NCI-H510A treated with DMSO at 0.1 percent for 48 hours (cell line): ENCODE data around the gene KCNA10.

Source experiments
- DNase-seq: peaks from one replicate; lab custom pipeline; 2025; lab: John Stamatoyannopoulos, UW

KCNA10 gene

GRCh38 chr1:110498270-110498669 is 20.7 kb downstream of the KCNA10 start:
- peak; percentile 11 for DNase-seq

- DNase-seq, result peak; percentile 86
Measured at GRCh38 chr1:110495926-110496600, 22.9 kb downstream of the KCNA10 start.

GRCh38 chr1:110494522-110495406 is 24.2 kb downstream of the KCNA10 start:
- no peak for DNase-seq

GRCh38 chr1:110494036-110494435 is 24.9 kb downstream of the KCNA10 start:
- no peak for DNase-seq

- DNase-seq, result no peak
Measured at GRCh38 chr1:110493059-110493699, 25.8 kb downstream of the KCNA10 start.

DNA sequence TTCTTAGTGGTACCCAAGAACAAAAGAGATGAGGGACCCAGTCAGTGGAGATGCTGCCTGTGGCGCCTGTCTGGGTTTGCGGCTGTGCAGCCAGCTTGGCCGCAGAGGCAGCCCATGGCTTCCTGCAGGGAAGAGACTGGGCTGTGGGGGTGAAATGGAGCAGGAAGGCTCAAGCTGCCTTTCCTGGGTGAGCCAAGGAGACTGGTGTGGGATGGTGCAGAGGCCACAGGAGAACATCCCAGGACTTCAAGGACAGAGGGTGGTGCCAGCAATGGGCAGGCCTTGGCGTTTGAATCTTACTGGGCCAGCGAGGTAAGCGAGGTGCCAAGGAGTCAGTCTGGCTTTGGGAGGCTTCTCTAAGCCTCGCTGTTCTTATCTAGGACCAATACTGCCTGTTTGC is 26.4 kb downstream of the KCNA10 start:
- DNase-seq, result no peak

DNA sequence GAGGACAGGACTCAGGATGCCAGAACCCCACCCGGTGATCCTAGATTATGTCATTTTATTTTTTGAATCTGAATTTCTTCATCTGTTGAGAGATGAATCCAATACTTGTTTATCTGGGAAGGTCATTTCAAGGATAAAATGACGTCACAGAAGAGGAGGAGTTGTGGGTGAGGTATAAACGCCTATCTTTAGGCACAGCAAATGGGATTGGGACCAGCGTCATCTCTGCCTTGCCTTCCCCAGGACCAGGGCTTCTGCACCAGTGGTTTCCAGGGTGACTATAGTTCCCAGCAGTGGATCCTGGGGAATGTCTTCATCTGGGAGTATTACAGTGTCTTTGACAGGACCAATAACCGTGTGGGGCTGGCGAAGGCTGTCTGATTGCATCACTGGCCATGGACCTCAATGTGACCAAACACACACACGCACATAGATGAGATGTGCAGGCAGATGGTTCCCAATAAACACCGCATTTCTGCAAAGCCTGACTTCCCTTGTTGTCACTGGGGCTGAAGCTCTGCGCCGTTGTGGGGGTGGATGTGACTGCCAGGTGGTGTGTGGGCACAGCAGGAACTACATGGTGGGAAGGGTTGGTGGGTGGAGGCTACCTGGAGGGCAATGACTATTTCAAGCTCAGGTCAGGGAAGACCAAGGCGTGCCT is 28.1 kb downstream of the KCNA10 start:
- DNase-seq, result no peak

DNA sequence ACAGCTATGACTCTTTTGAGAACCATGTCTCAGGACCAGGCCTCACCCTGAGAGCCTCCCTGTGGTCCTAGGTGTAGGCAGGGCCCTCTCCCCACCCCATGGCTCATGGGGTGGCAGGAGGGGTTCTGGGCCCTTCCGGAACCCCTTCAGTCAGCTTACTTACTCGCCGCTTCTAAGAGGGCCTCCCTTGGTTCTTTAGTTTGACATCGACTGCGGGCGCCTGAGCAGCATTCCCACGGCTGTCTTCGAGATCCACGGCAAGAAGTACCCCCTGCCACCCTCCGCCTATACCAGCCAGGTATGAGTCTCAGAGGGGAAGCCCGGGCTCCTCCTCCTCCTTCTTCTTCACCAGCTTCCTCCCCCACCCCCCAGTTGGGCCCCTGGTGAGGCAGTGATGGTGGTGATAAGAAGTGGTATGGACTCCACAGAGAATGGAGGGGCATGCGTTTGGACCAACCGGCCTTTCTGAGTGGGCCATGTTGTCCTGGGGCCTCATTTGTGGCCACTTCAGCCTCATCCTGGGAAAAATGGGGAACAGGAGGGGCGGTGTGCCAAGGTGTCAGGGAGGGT is 28.9 kb downstream of the KCNA10 start:
- no peak for DNase-seq

GRCh38 chr1:110489406-110489805 is 29.6 kb downstream of the KCNA10 start:
- no peak for DNase-seq

DNA sequence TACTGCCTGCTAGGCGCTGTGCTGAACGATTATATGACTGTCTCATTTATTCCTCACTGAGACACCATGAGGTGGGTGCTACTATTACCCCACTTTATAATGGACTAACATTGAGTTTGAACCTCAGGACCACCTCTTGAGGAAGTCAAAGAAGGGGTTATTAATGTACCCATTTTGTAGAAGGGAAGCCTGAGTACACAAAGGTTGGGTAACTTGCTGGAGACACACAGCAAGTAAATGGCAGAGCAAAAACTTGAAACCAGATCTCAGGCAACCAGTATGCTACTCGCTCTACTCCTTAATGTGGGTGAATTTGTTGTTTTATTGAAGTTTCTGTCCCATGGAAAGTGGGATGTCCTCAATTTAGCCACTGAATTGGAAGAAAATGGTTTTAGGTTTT is 30.1 kb downstream of the KCNA10 start:
- no peak for DNase-seq

DNA sequence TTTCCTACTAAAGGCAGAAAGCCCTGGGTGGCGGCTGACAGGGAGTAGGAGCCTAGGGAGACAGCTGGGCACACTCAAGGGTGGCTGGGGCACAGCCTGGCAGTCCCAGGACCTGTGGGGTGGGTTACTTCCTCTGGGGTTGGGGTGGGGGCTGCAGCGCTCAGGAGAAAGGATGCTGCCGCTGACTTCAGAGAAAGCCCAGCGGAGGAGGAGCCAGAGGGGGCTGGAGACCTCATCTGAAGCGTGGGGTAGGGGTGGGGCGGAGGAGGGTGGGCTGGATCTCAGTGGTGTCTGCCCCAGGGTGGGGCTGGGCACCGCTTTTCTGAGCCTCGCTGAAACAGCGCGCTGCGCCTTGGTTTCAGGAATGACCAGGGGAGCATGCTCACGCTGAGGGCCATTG is 30.8 kb downstream of the KCNA10 start:
- DNase-seq, result no peak

- DNase-seq, result no peak
Measured at GRCh38 chr1:110487726-110488125, 31.2 kb downstream of the KCNA10 start.

DNA sequence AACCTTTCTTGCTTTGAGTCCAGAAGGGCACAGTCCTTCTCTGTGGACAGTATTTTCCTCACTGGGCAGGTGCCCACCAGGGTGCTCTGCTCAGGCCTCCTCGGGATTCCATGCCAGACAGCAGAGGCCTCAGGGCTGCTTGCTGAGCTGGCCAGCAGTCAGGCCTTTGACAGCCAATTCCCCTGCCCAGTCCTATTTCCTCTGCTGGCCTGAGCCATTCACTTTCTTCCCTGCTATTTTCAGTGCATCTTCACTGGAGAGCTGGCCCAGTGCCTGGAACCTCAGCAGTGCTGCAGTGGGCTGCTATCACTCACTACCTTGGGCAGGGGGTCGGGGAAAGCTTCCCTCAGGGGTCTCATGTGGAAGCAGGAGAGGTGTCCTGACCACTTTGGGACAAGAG is 33.2 kb downstream of the KCNA10 start:
- no peak for DNase-seq

GRCh38 chr1:110484801-110485200 is 34.2 kb downstream of the KCNA10 start:
- DNase-seq, result no peak

DNA sequence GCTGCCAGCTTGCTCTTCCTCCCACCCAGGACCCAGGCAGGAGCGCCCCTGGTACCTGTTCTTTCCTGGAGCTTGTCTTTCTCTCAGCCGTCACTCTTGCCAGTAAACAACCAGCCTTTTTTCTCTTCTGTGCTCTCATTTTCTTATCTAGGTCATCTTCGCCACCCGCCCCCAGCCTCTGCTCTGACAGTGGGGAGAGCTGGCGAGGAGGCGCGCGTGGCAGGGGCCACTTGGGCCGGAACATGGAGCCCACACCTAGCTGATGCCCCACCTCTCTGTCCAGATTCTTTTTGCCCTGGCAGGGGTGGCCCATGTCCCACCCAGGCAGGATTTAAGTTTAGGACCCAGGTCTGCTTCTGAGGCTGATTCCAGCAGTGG is 35.7 kb downstream of the KCNA10 start:
- no peak for DNase-seq

- DNase-seq, result no peak
Measured at GRCh38 chr1:110482662-110483307, 36.2 kb downstream of the KCNA10 start.

GRCh38 chr1:110481968-110482623 is 36.9 kb downstream of the KCNA10 start:
- DNase-seq, result no peak

DNA sequence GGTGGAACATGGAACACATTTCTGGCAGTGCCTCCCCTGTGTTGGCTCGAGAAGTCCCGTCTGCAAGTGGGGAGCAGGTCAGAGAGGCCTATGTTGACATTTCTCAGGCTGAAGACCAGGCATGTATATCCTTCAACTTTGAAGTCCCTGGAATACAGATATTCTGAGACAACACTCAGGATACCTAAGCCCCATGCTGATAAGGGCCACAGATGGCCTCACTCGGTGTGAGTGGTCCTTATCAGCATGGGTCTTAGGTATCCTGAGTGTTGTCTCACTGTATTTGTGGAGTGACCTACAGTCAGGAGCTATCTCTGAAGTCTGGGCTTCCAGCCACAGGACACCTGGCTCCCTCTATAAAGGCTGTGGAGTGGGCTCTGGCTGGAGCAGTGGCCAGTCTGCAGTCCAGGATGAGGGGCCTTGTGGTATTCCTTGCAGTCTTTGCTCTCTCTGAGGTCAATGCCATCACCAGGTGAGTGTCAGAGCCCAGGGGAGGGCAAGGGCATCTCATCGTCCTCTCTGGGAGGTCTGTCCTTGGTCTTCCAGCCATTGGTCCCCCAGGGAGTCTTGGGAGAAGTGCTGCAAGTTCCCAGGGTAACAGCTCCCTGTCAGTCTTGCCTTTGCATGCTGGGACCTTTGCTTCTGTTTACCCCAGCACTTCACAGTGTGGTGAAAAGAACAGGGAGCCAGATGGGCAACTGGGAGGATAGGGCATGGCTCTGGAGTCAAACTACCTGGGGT is 38.4 kb downstream of the KCNA10 start:
- no peak for DNase-seq

GRCh38 chr1:110478886-110479285 is 40.1 kb downstream of the KCNA10 start:
- no peak for DNase-seq

GRCh38 chr1:110477967-110478640 is 40.9 kb downstream of the KCNA10 start:
- DNase-seq, result no peak
